Lower leg skin (tissue), 4 donors: ENCODE results near the gene OR4B1. TPM values are rescaled to one million over a fixed set of nuclear protein-coding genes. Genes with fewer than 3 reads are reported as not detected.

Experiments used
- DNase-seq, 2 donors: peaks; one replicate each; pipeline ENCODE4 v3.0.0-alpha.2; 2019; ENCODE audit warnings: low spot score in 2 of 2
- H3K4me3 ChIP-seq: fragments of 200-600 bp; sonication (generic); 2 replicates; pipeline ENCODE4 v1.5.1; 2017; ENCODE audit warnings: mild to moderate bottlenecking, low read depth; ENCODE audit not compliant: poor library complexity, severe bottlenecking
- CTCF ChIP-seq, 3 donors: fragments of 450-650 bp; IDR thresholded peaks; one replicate each; pipeline ENCODE4 v1.5.1; 2016; ENCODE audit warnings: antibody characterized with exemption in 3 of 3, mild to moderate bottlenecking in 3 of 3, moderate library complexity in 2 of 3
- POLR2A ChIP-seq, 2 donors: fragments of 450-650 bp; IDR thresholded peaks; one replicate each; pipeline ENCODE4 v1.6.1; 2016 to 2017; ENCODE audit warnings: antibody characterized with exemption in 2 of 2, mild to moderate bottlenecking in 1 of 2, moderate library complexity in 1 of 2
- WGBS, 2 donors: methylation state at CpG; one replicate each; pipeline ENCODE4 v1.1.5; 2018; 5-methylcytosine and 5-hydroxymethylcytosine counted together
- intact Hi-C: fragments of 100-400 bp; cut with DNase I; formaldehyde crosslinking; loops from one replicate; pipeline ENCODE4 v1.15.0; 2023; ENCODE audit warnings: low total_unique reads
- total RNA-seq, 4 donors: library from RNA; depleted of rRNA; stranded (reverse); fragments of >200 nt; gene quantifications; one replicate each; pipeline ENCODE4 v1.1.0, GENCODE V29; 2016

OR4B1 gene, protein sequence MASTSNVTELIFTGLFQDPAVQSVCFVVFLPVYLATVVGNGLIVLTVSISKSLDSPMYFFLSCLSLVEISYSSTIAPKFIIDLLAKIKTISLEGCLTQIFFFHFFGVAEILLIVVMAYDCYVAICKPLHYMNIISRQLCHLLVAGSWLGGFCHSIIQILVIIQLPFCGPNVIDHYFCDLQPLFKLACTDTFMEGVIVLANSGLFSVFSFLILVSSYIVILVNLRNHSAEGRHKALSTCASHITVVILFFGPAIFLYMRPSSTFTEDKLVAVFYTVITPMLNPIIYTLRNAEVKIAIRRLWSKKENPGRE
- total RNA-seq = not detected

DNA sequence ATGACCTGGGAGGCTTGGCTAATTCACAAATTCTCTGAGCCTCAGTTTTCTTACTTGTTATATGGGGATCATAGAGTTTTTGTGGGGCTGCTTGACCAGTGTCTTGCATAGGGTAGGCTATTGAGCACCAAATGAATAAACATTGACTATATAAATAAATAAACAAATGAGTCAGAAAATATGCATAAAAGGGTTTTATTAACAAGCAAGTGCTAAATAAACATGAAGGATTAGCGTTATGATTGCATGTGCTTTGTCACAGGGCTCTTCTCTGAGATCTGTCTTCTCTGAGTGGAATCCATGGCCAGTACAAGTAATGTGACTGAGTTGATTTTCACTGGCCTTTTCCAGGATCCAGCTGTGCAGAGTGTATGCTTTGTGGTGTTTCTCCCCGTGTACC, at the start of gene OR4B1:
TSS of gene OR4B1 (plus strand) at position 301 of the 400 bp plus-strand sequence. CDS start at position 301, 0 bp downstream.
- no peak within 1 kb of the TSS for H3K4me3 ChIP-seq
- TF ChIP-seq POLR2A (IDR thresholded peaks at IDR 0.05) = no peak
- 68 to 76% methylated on average over 2 of the region's 2 CpGs for WGBS, 2 donors
- no peak for DNase-seq
- intact Hi-C loops = no loop called here

DNA sequence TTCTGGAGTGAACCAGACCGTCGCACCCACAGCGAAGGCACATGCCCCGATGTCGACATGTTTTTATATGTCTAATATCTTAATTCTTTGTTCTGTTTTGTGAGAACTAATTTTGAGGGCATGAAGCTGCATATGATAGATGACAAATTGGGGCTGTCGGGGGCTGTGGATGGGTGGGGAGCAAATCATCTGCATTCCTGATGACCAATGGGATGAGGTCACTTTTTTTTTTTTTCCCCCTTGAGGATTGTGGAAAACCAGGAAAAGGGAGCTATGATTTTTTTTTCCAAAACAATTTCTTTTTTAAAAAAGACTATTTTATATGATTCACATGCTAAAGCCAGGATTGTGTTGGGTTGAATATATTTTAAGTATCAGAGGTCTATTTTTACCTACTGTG, 49.2 kb upstream of the OR4B1 start:
- intact Hi-C loops = no loop called here
- no peak for DNase-seq
- WGBS, 2 donors = 90 to 92% methylated on average over 6 of the region's 6 CpGs
- TF ChIP-seq CTCF (IDR thresholded peaks at IDR 0.05) = no peak
- no peak for TF ChIP-seq POLR2A (IDR thresholded peaks at IDR 0.05)
- no peak overlapping the region for H3K4me3 ChIP-seq

DNA sequence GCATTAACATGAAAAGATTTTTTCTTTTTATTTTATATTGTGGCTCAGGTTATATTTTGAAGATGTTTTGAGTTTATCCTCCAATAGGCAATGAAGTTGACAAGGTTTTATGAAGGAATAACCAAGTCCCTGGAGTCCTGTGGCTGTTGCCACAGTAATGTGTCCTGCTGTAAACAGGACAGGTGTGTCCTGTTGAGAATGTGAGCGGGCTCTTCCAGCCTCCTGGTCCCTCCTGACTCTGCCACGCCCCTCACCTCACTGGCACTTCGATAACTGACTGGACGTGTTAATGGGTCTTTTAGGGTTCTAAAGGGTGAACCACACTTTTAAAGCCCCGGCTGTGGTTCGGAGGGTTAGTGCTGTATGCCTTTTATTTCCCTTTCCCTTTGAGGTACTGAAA, 47.8 kb upstream of the OR4B1 start:
- 82 to 83% methylated on average over 6 of the region's 6 CpGs for WGBS, 2 donors
- no peak for TF ChIP-seq CTCF (IDR thresholded peaks at IDR 0.05)
- no peak for TF ChIP-seq POLR2A (IDR thresholded peaks at IDR 0.05)
- intact Hi-C loops = no loop called here
- H3K4me3 ChIP-seq = no peak overlapping the region
- DNase-seq = no peak

DNA sequence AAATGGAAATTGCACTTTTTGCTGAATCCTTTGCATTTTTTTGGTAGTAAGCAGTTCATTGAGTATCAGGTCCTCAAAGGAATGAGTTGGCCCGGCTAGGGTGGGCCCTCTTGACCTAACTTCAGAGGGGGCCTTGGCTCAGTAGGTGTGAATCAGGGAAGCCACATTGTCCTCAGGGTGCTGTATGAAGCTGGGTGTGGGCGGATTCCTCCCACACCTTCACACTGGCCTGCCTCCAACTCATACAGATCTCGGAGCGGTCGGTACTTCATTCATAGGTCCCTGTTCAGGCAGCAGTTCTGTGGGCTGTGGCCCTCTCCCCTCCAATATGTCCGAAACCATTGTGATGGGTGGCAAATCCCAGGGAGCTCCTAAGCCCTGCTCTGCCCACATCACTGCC, 47.4 kb upstream of the OR4B1 start:
- H3K4me3 ChIP-seq = no peak overlapping the region
- 54 to 65% methylated on average over 6 of the region's 6 CpGs for WGBS, 2 donors
- DNase-seq = no peak
- intact Hi-C loops = no loop called here
- TF ChIP-seq CTCF (IDR thresholded peaks at IDR 0.05) = no peak
- TF ChIP-seq POLR2A (IDR thresholded peaks at IDR 0.05) = no peak

- DNase-seq = no peak
- intact Hi-C loops = no loop called here
- TF ChIP-seq POLR2A (IDR thresholded peaks at IDR 0.05) (no peak), CTCF (IDR thresholded peaks at IDR 0.05) (no peak)
- H3K4me3 ChIP-seq = no peak overlapping the region
- 75 to 81% methylated on average over 7 of the region's 7 CpGs for WGBS, 2 donors
Observed at GRCh38 chr11:48169717-48170116, 46.9 kb upstream of the OR4B1 start.

- TF ChIP-seq CTCF (IDR thresholded peaks at IDR 0.05) = no peak
- TF ChIP-seq POLR2A (IDR thresholded peaks at IDR 0.05) = no peak
- intact Hi-C loops = no loop called here
Observed at GRCh38 chr11:48170241-48171233, 46.1 kb upstream of the OR4B1 start.

More at GRCh38 chr11:48170241-48171233, 46.1 kb upstream of the OR4B1 start:
- H3K4me3 ChIP-seq = no peak overlapping the region
- no peak for DNase-seq
- WGBS, 2 donors = 52 to 57% methylated on average over 10 of the region's 10 CpGs
